ENCODE results near the gene SKAP2.

The SKAP2 gene

DNA sequence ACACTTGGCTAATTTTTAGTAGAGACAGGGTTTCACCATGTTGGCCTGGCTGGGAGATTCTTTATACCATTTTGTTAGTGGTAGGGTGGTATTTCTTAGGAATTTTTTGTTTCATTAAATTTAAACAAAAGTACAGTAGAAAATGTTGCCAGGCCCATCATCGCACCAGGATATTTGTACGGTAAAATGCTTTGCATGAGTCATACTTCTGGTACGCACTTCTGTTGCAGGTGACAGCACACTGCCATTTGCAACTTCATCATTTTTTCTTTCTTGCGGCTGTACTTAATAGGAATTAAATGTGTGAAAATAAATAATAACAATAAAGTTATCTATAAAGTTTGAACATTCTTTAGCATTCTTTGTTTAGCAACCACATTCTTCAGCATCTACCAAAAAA is 195.6 kb downstream of the SKAP2 start:
- no peak for DNase-seq (ENCODE audit: extremely low read depth in 1 of 2, low read depth in 1 of 2)

DNA sequence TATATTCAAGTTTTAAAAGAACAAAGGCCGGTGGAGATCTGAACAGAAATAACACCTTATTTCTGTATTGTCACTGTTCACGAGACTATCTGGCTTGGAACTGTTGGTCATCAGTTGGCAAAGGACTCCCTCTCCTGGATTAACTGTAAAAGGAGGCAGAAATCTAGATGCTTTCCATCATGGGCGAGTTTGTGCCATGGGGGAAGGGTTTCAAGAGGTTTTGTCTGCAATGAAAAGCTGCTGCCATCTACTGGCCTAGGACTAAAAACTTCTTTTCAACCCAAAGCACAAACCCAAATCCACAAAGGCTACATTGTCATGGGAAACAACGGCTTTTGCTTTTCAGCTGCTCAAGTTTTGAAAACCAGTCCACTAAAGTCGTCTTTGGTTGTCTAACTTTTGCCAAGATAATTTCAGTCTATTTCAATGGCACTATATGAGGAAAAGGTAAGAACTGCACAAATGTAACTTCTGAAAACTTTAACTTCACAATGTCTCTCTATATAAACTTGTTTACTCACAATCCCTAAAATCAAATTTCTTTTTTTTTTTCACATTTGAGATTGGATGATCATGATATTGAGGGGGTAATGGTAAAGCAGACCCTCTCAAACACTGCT is 196.8 kb downstream of the SKAP2 start:
- peak in 1 of 2 donors; percentile 18 for DNase-seq (ENCODE audit: extremely low read depth in 1 of 2, low read depth in 1 of 2)

DNA sequence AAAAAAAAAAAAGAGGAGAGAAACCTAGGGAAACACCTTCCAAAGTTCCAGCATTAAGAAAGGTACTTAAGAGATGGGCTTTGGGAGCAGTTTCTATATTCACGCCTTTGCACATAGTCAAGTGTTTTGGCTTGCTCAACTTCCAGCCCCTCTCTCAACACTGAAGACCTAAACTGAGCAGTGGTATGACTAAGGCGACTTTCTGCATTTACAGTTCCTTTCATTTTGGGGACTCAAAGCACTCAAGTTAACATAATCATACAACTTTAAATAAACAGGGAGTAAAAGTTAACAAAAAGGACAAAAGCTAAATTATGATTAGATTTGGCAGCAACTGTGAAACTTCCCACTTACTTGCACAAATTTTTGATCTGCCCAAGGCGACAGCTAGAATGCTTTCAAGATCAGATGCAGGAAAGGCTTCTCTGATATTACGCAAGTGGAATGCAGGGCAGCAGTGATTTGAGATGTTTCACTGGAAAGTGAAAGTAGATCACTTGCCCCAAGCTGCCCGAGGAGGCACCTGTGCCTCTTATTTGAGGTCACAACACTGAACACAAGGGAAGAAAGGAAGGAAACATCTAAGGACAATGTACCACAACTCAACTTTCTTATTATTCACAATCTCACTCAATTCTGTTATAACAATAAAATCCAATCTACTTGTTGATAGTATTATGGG is 199.5 kb downstream of the SKAP2 start:
- DNase-seq (ENCODE audit: extremely low read depth in 1 of 2, low read depth in 1 of 2), result no peak

DNA sequence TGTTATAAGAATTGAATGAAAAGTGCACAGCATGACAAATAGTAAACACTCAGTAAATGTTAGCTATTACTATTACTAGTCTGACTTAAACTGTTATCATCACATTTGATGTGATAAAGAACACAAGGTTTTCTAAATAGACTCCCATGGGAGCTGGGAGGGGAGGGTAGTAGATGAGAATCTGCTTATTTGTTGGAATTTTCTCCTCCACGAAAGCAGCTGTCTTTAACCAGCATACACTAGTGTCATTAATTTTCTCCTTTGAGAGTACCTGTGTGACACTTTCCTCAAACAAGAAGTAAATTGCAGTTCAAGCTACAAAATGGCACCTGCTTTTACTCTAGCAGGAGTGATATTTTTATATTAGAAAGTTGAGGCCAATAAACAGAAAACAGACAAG is 200.1 kb downstream of the SKAP2 start:
- DNase-seq (ENCODE audit: extremely low read depth in 1 of 2, low read depth in 1 of 2), result no peak

DNA sequence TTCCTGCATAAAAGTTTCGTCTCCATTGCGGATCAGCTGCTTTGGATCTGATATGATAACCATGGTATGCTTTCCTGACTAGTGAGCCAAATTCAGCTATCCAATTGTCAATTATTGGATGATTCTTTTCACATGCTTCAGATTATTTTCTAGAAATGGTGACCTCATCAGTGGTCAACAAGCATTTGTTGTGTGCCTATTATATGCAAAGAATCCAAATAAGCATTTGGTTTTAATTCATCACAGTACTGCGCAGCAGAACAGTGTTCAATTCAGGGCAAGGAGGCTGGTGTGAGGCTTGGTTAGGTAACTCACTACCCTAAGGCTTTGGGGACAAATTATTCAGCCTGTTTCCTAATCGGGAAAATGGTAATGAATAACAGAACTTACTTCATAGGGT is 200.5 kb downstream of the SKAP2 start:
- no peak for DNase-seq (ENCODE audit: extremely low read depth in 1 of 2, low read depth in 1 of 2)

DNA sequence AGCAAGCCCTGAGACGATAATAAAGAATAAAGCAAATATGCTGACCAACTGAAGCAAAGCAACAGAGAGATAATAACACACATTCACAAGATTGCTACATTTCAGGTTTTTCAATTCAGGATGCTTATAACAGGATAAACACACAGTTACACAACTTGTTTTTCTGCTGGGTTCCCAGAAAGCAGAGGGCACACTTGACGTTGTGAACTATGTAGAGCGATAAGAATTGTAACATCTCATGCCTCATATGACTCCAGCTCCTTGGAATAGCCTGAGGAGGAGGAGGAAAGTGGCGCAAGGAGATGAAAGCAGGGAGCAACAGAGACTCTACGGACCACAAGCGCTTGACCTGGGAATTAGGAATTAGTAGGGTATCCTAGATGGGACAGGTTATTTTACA is 201.7 kb downstream of the SKAP2 start:
- no peak for DNase-seq (ENCODE audit: extremely low read depth in 1 of 2, low read depth in 1 of 2)

DNA sequence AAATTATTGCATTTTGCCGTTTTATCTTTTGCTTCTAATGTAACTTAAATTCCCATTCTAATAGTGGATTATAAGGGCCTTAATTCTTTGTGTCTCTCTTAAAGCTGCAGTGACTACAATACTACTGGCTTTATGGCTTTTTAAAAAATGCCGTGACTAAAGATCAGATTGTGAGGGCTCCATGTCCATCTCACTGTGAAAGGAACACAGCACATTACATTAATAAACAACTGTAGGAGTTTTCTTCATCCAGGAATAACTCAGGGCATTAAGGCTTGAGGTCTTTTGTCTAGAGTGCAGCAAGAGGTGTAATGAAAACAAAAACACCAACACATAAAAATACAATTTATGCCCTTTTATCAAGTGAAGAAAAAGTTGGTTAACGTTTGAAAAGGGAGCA is 205.3 kb downstream of the SKAP2 start:
- DNase-seq (ENCODE audit: extremely low read depth in 1 of 2, low read depth in 1 of 2), result no peak

- no peak for DNase-seq (ENCODE audit: extremely low read depth in 1 of 2, low read depth in 1 of 2)
Measured at GRCh38 chr7:26658389-26659084, 205.9 kb downstream of the SKAP2 start.

DNA sequence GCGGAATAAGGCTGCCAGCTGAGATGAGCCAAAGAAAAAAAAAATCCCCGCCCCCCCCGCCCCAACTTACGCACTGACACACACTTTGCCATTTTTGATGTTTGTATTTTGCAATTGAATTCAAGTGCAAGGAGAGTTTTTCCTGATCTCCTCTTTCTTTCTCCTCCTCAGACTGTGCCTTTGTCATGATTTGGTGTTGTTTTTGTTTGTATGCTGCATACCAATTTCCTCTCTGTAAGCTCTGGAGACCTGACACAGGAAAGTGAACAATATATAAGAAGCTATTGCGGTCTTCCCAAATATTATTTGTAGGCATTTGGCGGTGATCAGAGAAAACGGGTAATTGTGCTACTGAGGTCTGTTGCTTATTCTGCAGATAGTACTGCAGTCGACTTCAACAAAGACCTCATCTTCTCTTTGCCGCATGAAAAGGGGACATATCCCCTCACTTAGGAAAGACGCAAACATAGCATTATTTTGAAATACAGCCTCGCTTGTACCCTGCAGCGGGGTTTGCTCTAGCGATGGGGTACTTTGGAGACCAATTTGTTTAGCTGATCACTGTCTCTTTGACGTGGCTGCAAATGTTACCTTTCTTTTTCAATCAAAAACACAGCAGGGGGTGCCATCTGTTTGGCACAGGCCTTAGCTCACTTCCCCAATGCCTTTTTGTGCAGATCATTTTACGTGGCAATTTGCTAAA is 206.6 kb downstream of the SKAP2 start:
- no peak for DNase-seq (ENCODE audit: extremely low read depth in 1 of 2, low read depth in 1 of 2)

GRCh38 chr7:26657206-26657641 is 207.2 kb downstream of the SKAP2 start:
- no peak for DNase-seq (ENCODE audit: extremely low read depth in 1 of 2, low read depth in 1 of 2)

- no peak for DNase-seq (ENCODE audit: extremely low read depth in 1 of 2, low read depth in 1 of 2)
Measured at GRCh38 chr7:26656735-26657134, 207.7 kb downstream of the SKAP2 start.

- DNase-seq (ENCODE audit: extremely low read depth in 1 of 2, low read depth in 1 of 2), result no peak
Measured at GRCh38 chr7:26655781-26656180, 208.6 kb downstream of the SKAP2 start.

- no peak for DNase-seq (ENCODE audit: extremely low read depth in 1 of 2, low read depth in 1 of 2)
Measured at GRCh38 chr7:26653430-26654399, 210.7 kb downstream of the SKAP2 start.

- DNase-seq (ENCODE audit: extremely low read depth in 1 of 2, low read depth in 1 of 2), result no peak
Measured at GRCh38 chr7:26652401-26653100, 211.8 kb downstream of the SKAP2 start.

DNA sequence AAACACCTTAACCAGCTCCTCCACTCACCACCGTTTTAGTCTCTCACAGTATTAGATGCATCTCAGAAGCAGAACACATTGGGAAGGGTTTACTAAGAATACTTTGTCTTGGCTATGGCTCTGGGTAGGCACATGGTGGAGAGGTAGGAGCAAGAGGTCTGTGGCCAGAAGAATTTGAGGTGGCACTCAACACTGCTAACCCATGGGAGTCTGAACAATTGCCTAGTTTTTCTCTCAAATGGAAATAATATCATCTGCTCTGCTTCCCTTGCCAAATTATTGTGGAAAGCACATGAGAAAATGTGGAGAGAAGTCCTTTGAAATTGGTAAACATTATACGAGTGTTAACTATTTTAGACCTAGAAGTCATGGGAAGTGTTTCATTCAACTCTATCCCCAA is 214.3 kb downstream of the SKAP2 start:
- DNase-seq (ENCODE audit: extremely low read depth in 1 of 2, low read depth in 1 of 2), result no peak

- DNase-seq (ENCODE audit: extremely low read depth in 1 of 2, low read depth in 1 of 2), result no peak
Measured at GRCh38 chr7:26649388-26649787, 215.0 kb downstream of the SKAP2 start.

GRCh38 chr7:26648554-26648953 is 215.8 kb downstream of the SKAP2 start:
- no peak for DNase-seq (ENCODE audit: extremely low read depth in 1 of 2, low read depth in 1 of 2)

GRCh38 chr7:26646336-26647048 is 217.9 kb downstream of the SKAP2 start:
- no peak for DNase-seq (ENCODE audit: extremely low read depth in 1 of 2, low read depth in 1 of 2)

GRCh38 chr7:26645121-26645520 is 219.3 kb downstream of the SKAP2 start:
- DNase-seq (ENCODE audit: extremely low read depth in 1 of 2, low read depth in 1 of 2), result no peak
